GM12874 (cell line): ENCODE data around the gene KCTD20.

Experiments
- TF ChIP-seq, protein P1 (sequence below): IDR thresholded peaks from 2 replicates; pipeline ENCODE4 v1.5.1; 2011; ENCODE audit warnings: low read depth, mild to moderate bottlenecking, control low read depth, low read length, moderate library complexity; ENCODE audit not compliant: insufficient read depth

The KCTD20 gene

DNA sequence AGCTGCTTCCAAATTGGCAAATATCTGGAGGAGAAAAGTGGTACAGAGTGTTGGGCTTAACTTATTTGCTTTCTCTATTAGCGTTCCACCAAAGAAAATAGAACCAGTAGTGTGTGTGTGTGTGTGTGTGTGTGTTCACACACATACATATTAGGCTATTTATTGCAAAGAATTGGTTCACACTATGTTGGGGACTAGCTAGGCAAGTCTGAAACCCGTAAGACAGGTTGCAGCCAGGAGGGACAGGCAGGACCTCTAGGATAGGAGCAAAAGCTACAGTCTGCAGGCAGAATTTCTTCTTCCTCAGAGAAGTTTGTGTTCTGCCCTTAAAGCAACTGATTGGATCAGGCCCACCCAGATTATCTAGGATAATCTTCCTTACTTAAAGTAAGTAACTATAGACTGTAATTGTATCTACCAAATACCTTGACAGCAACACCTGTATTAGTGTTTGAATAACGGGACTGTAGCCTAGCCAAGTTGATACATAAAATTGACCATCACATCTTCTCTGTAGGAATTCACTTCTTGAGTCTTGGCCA is 12.8 kb downstream of the KCTD20 start:
- TF ChIP-seq, protein P1, sequence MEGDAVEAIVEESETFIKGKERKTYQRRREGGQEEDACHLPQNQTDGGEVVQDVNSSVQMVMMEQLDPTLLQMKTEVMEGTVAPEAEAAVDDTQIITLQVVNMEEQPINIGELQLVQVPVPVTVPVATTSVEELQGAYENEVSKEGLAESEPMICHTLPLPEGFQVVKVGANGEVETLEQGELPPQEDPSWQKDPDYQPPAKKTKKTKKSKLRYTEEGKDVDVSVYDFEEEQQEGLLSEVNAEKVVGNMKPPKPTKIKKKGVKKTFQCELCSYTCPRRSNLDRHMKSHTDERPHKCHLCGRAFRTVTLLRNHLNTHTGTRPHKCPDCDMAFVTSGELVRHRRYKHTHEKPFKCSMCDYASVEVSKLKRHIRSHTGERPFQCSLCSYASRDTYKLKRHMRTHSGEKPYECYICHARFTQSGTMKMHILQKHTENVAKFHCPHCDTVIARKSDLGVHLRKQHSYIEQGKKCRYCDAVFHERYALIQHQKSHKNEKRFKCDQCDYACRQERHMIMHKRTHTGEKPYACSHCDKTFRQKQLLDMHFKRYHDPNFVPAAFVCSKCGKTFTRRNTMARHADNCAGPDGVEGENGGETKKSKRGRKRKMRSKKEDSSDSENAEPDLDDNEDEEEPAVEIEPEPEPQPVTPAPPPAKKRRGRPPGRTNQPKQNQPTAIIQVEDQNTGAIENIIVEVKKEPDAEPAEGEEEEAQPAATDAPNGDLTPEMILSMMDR, result no peak

DNA sequence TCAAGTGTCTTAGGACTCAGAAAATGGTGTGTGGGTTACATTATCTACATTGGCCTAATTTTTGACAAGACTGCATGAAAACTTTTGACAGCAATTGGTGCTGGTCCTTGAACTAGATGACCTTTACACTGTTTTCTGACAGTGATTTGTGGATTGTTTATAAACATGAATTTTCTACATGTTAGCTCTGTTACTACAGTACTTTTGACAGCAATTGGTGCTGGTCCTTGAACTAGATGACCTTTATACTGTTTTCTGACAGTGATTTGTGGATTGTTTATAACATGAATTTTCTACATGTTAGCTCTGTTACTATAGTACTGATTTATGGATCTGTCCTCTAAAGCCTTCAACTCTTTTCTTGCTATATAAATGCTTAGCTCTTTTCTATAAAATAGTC is 16.7 kb downstream of the KCTD20 start:
- TF ChIP-seq, protein P1, result no peak

DNA sequence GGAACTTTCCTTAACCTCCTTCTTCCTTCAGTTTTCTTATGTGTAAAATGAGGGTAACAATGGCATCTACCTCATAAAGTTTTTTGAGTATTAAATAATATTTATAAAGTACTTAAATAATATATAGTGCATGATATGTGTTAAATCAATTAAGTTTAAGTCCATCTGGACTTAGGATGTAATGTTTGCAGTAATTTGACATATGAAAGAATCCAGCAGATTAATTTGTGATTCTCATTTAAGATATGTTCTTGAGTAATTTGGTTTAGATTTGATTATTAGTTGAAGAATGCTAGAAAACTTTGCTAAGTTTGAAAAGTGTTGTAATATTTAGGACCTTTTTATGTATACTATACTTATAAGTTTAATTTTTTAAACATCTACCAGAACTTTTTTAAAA is 18.1 kb downstream of the KCTD20 start:
- TF ChIP-seq, protein P1, result no peak

DNA sequence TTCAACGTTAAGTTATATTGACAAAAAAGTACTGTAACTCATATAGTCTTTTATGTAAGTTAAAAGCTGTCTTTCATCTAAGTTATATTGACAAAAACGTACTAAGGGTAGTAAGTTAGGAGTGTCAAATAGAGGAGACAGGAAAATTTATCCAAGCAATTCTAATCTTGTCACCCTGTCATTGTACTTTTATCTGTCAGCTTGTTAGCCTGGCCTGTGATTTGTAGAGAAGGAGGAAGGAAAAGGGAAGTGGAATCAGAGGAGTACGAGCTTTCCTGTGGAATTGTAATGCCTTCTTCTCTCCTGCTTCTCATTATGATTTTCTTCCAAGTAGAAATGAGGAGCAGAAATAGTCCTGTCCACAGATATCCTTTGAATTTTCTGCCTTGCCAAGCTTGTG is 18.8 kb downstream of the KCTD20 start:
- TF ChIP-seq, protein P1, result no peak

DNA sequence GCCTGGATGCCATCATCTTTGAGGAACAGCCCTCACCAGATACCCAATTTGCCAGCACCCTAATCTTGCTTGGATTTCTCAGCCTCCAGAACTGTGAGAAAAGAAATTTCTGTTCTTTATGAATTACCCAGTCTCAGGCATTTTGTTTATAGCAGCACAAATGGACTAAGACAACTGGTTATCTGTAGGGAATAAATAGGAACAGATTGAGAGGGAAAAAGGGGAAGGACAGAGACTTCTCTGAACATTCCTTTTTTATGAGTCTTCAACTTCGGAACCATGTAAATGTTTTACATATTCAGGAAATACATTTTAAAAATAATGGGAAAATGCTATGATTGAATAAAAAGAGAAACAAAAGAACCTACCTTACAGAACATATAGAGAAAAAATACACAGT is 20.9 kb downstream of the KCTD20 start:
- TF ChIP-seq, protein P1, result no peak

DNA sequence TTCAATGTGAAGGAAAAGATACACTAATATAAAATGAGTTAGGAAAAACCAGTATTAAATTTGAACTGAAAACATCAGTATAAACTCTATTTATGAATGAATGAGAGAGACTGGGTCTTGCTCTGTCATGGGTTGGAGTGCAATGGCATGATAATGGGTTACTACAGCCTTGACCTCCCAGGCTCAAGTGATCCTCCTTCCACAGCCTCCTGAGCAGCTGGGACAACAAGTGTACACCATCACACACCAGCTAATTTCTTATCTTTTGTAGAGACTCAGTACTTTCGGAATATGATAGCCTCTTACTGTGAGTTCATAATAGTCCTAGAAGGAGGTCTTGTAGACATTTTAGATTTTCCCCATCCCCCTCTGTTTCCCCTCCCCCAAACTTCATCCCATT is 21.4 kb downstream of the KCTD20 start:
- TF ChIP-seq, protein P1, result no peak

DNA sequence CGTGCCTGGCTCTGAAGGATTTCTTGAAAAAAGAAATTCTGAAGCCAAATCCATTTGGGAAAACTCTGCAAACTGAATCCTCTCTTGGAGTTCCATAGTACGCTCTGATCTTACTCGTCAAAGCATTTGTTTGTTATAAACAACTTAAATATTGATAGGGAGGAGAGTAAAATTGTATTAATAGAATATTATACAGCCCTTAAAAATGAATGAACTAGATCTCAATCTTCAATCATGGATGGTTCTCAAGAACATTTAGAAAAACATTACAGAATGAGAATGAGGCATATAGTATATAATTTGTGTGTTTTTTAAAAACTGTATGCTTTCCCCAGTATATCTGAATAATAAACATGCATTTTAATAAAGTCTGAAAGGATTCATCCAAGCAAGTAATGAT is 24.8 kb downstream of the KCTD20 start:
- TF ChIP-seq, protein P1, result no peak
